Thyroid gland (tissue), 4 donors: ENCODE results near the gene ADAMTSL3. TPM values are rescaled to one million over a fixed set of nuclear protein-coding genes. Genes with fewer than 3 reads are reported as not detected.
"Not testable (repeated sequence)": the region's sequence is repeated elsewhere in the genome, so short reads cannot be mapped to it uniquely, and the experiment has no call there.

Source experiments
- DNase-seq, 2 donors: peaks; one replicate each; pipeline ENCODE4 v3.0.0-alpha.2; 2019
- H3K27ac ChIP-seq, 3 donors: fragments of 200-600 bp; sonication (generic); 1 replicate in 2 of 3; 2 replicates in 1 of 3; pipeline ENCODE4 v1.5.1; 2016 to 2019; ENCODE audit warnings: mild to moderate bottlenecking in 1 of 3, moderate library complexity in 1 of 3
- H3K27me3 ChIP-seq: fragments of 200-600 bp; sonication (generic); one replicate; pipeline ENCODE4 v1.5.1; 2019
- H3K36me3 ChIP-seq, 2 donors: fragments of 200-600 bp; sonication (generic); one replicate each; pipeline ENCODE4 v1.5.1; 2016 to 2019
- H3K4me1 ChIP-seq, 2 donors: fragments of 200-600 bp; sonication (generic); one replicate each; pipeline ENCODE4 v1.5.1; 2017 to 2019
- H3K4me3 ChIP-seq, 3 donors: fragments of 200-600 bp; sonication (generic); replicated peaks in 1 of 3; 1 replicate in 2 of 3; 2 replicates in 1 of 3; pipeline ENCODE4 v1.5.1; 2016; ENCODE audit warnings: mild to moderate bottlenecking in 1 of 3
- H3K9me3 ChIP-seq: fragments of 200-600 bp; sonication (generic); one replicate; pipeline ENCODE4 v1.5.1; 2017
- POLR2A ChIP-seq, 2 donors: fragments of 450-650 bp; IDR thresholded peaks; one replicate each; pipeline ENCODE4 v1.6.1; 2017; ENCODE audit warnings: antibody characterized with exemption in 2 of 2, mild to moderate bottlenecking in 2 of 2, moderate library complexity in 1 of 2
- WGBS, 2 donors: methylation state at CpG; one replicate each; pipeline ENCODE4 v1.1.5; 2017; 5-methylcytosine and 5-hydroxymethylcytosine counted together
- intact Hi-C: fragments of 100-400 bp; cut with DNase I; formaldehyde crosslinking; loops from one replicate; pipeline ENCODE4 v1.15.1; 2023
- total RNA-seq, 4 donors: library from RNA; depleted of rRNA; stranded (reverse); fragments of >200 nt; gene quantifications; one replicate each; pipeline ENCODE4 v1.2.3, GENCODE V29; 2016
- TF ChIP-seq, protein P1 (sequence below), 6 experiments: fragments of 200-600 bp in 3 of 6; fragments of 450-650 bp in 3 of 6; sonication (generic) in 3 of 6; IDR thresholded peaks; one replicate each; pipeline ENCODE4 v1.5.1; 2016 to 2019; ENCODE audit warnings: antibody characterized with exemption in 6 of 6, mild to moderate bottlenecking in 2 of 6, inconsistent platforms in 1 of 6, moderate library complexity in 1 of 6

ADAMTSL3 gene
- total RNA-seq, 4 donors from 2014 or later: 5.5 to 14.8 (median 6.5) TPM

- H3K4me3 ChIP-seq: no peak overlapping the region
- no peaks in the 10 kb centered on the region for H3K4me1 ChIP-seq
- H3K9me3 ChIP-seq: no peaks in the 10 kb centered on the region
- intact Hi-C loops: no loop called here
- H3K36me3 ChIP-seq: no peaks in the 10 kb centered on the region
- no peaks in the 10 kb centered on the region for H3K27me3 ChIP-seq
- no peak for DNase-seq
- no peak for TF ChIP-seq POLR2A (IDR thresholded peaks at IDR 0.05)
- TF ChIP-seq, protein P1, sequence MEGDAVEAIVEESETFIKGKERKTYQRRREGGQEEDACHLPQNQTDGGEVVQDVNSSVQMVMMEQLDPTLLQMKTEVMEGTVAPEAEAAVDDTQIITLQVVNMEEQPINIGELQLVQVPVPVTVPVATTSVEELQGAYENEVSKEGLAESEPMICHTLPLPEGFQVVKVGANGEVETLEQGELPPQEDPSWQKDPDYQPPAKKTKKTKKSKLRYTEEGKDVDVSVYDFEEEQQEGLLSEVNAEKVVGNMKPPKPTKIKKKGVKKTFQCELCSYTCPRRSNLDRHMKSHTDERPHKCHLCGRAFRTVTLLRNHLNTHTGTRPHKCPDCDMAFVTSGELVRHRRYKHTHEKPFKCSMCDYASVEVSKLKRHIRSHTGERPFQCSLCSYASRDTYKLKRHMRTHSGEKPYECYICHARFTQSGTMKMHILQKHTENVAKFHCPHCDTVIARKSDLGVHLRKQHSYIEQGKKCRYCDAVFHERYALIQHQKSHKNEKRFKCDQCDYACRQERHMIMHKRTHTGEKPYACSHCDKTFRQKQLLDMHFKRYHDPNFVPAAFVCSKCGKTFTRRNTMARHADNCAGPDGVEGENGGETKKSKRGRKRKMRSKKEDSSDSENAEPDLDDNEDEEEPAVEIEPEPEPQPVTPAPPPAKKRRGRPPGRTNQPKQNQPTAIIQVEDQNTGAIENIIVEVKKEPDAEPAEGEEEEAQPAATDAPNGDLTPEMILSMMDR (IDR thresholded peaks at IDR 0.05): no peak
- H3K27ac ChIP-seq: no peak overlapping the region
- 79 to 80% methylated on average over 3 of the region's 3 CpGs for WGBS, 2 donors
These were observed 396.2 kb downstream of the ADAMTSL3 start for GRCh38 chr15:84050076-84050475.

DNA sequence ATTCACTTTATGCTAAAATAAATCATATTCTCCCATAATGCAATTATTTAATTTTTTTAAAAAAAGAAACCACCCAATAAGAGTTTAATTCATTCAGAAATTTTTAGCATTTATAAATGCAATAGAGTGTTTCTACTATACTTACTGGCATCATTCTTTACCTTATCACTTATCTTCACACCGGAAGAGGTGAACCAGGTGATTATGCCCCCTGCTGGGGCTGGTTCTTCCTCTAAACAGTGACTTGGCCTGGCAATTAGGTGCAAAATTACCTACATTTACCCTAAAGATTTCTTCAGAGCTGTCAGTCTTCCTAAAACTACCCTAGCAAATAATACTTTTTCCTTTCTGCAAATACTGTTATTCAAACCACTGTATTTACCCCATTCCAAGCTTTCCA lies 397.2 kb downstream of the ADAMTSL3 start:
- H3K4me3 ChIP-seq, H3K27ac ChIP-seq, H3K27me3 ChIP-seq, intact Hi-C loops, H3K9me3 ChIP-seq, H3K36me3 ChIP-seq, H3K4me1 ChIP-seq, DNase-seq: not testable (repeated sequence)
- WGBS, 2 donors: 58 to 69% methylated on average over 1 of the region's 1 CpG

- 20 to 36% methylated on average over 1 of the region's 1 CpG for WGBS, 2 donors
- intact Hi-C loops, H3K9me3 ChIP-seq: not testable (repeated sequence)
These were observed 400.6 kb downstream of the ADAMTSL3 start for GRCh38 chr15:84054544-84054943.

DNA sequence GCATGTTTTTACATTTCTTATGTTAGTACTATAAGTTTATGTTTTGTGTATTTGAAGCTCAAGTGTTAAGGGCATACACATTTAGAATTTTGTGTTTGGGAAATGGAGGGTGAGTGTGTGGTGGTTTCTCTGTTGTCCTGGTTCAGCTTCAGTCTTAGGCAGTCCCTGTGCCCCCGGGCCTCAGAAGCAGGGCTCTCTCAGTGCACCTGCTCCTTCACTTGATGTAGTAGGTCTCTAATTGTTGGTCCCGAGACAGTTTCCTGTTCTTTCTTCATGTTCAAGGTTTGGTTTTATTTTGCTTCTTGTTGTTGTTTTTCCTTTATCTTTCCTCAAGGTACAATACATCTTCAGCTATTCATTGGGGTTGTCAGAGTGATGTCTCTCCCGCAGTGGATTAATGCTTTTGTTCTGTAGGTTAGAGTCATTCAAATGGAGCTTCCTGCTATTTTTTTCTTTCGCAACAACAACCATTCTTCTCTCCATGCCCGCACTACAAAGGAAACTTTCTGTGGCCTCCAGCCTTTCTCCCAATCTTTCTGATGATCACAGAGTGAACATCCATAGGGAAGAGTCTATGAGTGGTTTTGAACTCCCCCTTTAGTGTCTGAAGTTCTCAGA lies 403.9 kb downstream of the ADAMTSL3 start:
- DNase-seq: no peak
- H3K9me3 ChIP-seq: no peaks in the 10 kb centered on the region
- no peaks in the 10 kb centered on the region for H3K27me3 ChIP-seq
- TF ChIP-seq, protein P1 (IDR thresholded peaks at IDR 0.05): no peak
- no peak for TF ChIP-seq POLR2A (IDR thresholded peaks at IDR 0.05)
- H3K36me3 ChIP-seq: no peaks in the 10 kb centered on the region
- no peaks in the 10 kb centered on the region for H3K4me1 ChIP-seq
- no peak overlapping the region for H3K4me3 ChIP-seq
- 83 to 87% methylated on average over 5 of the region's 5 CpGs for WGBS, 2 donors
- H3K27ac ChIP-seq: no peak overlapping the region
- intact Hi-C loops: no loop called here

More at GRCh38 chr15:84054544-84054943, 400.6 kb downstream of the ADAMTSL3 start:
- DNase-seq, H3K36me3 ChIP-seq, H3K4me1 ChIP-seq, H3K27ac ChIP-seq, H3K4me3 ChIP-seq, H3K27me3 ChIP-seq: not testable (repeated sequence)

DNA sequence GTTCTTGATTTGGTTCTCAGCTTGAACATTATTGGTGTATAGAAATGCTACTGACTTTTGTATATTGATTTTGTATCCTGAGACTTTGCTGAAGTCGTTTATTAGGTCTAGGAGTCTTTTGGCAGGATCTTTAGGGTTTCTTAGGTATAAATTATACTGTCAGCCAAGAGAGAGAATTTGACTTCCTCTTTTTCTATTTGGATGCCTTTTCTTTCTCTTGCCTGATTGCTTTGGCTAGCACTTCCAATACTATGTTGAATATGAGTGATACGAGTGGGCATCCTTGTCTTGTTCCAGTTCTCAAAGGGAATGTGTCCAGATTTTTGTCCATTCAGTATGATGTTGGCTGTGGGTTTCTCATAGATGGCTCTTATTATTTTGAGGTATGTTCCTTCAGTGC lies 409.8 kb downstream of the ADAMTSL3 start:
- WGBS, 2 donors: 64% methylated on average over 2 of the region's 2 CpGs
- H3K4me1 ChIP-seq, DNase-seq, H3K9me3 ChIP-seq, intact Hi-C loops, H3K36me3 ChIP-seq, H3K27ac ChIP-seq, H3K27me3 ChIP-seq, H3K4me3 ChIP-seq: not testable (repeated sequence)

GRCh38 chr15:84068674-84069073 lies 414.8 kb downstream of the ADAMTSL3 start:
- H3K36me3 ChIP-seq, H3K4me1 ChIP-seq, H3K4me3 ChIP-seq, DNase-seq, H3K27ac ChIP-seq, intact Hi-C loops, H3K9me3 ChIP-seq, H3K27me3 ChIP-seq: not testable (repeated sequence)
- 46 to 58% methylated on average over 2 of the region's 2 CpGs for WGBS, 2 donors

DNA sequence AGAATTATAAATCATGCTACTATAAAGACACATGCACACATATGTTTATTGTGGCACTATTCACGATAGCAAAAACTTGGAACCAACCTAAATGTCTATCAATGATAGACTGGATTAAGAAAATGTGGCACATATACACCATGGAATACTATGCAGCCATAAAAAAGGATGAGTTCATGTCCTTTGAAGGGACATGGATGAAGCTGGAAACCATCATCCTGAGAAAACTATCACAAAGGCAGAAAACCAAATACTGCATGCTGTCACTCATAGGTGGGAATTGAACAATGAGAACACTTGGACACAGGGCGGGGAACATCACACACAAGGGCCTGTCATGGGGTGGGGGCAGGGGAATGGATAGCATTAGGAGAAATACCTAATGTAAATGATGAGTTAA lies 424.1 kb downstream of the ADAMTSL3 start:
- H3K27me3 ChIP-seq, H3K9me3 ChIP-seq, H3K27ac ChIP-seq, H3K4me3 ChIP-seq, DNase-seq, intact Hi-C loops, H3K4me1 ChIP-seq, H3K36me3 ChIP-seq: not testable (repeated sequence)
- 88 to 93% methylated on average over 2 of the region's 2 CpGs for WGBS, 2 donors

DNA sequence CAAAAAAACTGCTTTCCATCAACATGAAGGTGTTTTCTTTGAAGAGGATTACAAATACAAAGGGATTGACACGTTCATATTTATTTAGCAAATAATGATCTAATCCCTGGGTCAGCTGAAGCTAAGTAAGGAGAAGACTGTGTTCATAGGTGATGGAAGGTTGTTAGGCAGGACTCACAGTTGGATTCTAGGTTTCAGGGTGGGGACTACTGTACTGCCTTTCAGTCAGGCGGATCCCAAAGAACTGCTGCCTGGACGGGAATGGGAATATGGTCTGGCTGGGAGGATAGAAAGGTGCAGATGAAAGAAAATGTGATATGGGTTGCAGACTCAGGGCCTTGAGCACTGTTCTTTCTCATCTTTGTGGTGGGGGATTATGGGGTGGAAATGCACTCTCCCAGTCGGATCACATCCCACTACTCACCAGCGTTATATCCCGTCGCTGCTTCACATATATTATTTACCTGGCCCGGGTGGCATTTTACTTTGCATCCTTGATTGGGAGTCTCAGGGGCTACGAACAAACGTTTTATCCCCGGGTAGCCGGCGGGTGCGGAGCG lies 425.5 kb downstream of the ADAMTSL3 start:
- H3K36me3 ChIP-seq, H3K4me1 ChIP-seq, DNase-seq, H3K4me3 ChIP-seq, H3K27ac ChIP-seq, H3K27me3 ChIP-seq, intact Hi-C loops, H3K9me3 ChIP-seq: not testable (repeated sequence)
- 12 to 15% methylated on average over 15 of the region's 15 CpGs for WGBS, 2 donors
